ENCODE results near the gene ELMO1.

Gene ELMO1

DNA sequence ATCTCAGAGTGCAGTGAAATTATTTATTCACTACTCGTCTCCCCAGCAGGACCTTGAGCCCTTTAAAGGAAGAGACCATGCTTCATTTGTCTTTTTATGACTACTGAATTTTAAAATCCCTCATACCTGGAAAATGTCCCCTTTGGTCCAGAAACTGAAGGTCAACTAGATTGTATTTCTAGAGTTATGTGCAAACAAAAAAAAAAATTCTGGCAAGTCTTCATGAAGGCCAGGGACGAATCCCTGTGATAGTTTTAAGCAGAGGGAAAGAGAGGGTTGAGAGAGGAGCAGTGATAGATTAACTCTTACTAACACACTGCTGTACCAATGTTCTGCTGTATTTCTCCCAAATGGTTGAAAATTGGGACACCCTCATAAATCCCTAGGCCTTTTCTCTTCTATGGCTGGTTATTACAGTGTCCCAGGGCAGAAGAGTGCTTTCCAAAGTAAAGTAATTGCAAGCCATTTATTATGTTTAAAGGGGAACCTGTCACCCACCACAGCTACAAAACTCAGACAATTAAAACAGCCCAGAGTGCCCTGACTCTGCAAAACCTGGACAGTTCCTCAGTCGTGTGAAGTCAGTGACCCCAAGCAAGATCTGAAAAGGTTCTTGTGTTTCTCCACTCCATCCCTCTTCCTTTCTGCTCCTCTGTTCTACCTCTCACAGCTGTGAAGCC, 541.6 kb downstream of the ELMO1 start:
- DNase-seq (ENCODE audit: low read depth), result no peak

DNA sequence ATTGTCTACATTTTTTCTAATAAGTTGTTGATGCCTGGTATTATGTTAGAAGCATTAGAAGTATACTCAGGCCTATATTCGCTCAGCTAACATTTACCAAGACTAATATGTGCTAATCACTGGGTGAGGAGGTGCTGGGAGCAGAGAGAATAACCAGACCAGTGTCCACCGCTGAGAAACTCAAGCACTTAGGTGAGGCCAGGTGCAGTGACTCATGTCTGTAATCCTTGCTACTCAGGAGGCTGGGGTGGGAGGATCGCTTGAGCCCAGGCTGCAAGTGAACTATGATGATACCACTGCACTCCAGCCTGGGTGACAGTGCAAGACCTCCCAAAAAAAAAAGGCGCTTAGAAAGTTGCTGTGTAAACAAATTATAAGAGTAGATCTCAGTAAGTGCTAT, 542.2 kb downstream of the ELMO1 start:
- DNase-seq (ENCODE audit: low read depth), result no peak

DNA sequence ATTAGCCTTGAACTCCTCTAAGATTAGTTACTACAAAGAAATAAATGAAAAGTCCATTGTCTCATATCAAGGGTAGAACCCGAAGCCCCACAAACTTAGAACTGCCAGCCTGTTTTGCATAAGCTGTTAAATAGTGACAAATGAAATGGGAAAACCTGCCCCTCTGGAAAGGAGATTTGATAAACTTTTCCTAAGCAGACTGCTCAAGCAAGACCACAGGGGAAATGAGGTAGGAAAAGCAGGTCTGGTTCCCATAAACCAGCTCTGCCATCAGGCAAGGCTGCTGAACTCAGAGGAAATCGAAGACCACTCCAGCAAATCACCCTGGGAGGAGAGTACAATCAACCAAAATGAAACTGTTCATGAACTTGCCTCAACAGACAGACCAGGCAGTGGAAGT, 542.8 kb downstream of the ELMO1 start:
- DNase-seq (ENCODE audit: low read depth), result no peak

DNA sequence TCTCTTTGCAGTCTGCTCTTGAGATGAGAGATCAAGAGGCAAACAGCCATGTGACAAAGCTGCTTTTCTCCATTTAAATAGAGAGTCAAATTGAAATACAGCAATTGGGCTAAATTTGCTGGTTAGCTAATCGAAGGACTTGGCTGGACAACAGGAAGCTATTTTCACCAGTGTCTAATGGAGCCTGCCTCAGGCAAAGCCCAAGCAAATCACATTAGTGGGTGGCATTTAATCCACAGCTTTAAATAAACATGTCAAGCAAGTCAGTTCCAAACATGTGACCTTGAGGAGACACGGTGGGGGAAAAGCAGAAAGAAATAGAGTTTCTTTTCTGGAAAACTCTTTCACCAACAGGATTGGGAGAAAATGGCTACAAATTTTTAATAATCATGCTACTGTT, 543.9 kb downstream of the ELMO1 start:
- no peak for DNase-seq (ENCODE audit: low read depth)

DNA sequence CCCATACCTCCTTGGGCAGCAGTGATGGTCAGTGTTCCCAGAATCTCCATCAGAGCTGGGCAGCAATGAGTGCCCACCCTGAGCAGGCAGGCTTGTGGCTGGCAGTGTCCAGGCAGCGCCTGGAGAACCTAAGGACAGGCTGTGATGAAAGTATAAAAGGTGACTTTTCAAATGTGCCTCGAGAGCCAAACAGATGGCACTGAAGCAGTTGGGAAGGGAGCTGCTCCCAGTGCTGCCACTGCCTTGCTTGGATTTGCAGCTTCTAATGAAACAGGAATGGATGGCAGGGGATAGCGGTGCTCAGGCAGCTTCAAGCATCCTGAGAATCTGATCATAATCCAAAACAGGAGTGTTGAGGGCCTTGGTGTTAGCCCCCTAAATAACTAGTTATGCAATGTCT, 544.6 kb downstream of the ELMO1 start:
- no peak for DNase-seq (ENCODE audit: low read depth)

DNA sequence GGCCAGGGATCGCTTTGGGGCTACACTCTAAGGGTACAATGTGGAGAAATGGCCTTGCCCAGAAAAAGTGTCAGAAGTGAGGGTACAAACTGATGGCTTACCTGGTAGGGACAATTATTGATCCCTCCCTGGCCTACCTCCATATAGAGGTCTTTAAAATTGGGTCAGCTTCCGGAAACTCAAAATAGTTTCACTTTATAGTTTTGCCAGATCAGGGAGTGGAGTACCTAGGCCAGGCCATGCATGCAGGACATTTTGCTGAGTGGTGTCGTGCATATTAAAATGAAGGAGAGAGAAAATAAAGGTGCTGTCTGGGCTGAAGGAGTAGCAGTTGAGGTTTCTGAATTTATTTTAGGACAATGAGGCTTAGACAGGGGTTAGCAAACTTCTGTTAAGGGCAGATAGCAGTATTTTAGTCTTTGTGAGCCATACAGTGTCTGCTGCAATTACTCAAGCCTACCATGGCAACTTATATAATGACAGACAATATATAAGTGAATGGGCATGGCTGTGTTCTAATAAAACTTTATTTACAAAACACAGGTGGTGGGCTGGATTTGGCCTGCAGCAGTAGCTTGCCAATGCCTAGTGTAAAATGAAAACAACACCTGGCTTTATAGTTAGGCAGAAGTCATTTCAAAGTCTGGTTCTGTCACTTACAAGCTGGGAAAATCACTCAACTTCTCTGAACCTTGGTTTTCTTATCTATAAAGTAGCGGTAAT, 547.5 kb downstream of the ELMO1 start:
- no peak for DNase-seq (ENCODE audit: low read depth)

DNA sequence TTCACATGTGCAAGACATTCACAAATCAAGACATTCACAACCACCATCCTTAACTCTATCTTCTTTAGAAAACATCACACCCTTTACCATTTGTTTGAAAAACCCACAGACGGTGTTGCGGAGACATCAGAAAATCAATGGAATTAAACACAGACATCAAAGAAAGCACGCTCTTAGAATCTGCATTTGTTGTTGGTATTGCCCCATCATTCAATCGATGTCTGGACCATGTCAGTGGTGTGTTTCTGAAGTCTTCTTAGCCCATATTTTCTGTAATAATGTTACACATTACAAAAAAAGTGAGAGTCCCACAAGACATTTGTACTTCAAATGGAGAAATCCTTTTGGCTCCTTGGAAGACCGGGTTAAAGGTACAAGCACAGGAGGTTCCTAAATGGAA, 550.5 kb downstream of the ELMO1 start:
- no peak for DNase-seq (ENCODE audit: low read depth)

DNA sequence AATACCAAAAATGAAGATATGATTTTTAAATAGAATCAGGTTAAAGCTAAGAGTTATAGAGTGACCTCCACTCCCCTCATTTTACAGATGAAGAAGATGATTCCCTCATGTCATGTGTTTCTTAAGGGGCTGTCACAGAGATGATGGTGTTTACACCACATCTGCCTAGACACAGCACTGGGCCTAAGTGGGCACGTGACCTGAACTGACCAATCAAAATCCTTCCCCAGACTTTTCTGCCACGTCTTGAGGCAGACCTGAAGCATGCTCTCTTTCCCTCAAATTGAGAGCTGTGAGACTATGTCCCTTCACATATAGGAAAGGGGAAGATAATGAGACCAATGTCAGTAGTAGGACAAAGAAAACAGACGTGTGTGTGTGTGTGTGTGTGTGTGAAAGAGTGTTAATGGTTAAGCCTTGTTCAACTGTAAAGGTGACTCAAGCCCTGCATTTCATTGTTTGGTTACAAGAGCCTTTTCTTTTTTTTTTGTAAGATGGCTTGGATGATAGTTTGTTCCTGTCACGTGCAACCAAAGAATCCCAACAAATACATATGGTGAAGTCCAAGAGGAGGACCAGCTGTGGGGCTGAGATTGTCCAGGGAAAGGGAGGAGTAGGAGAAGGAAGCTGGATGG, 551.6 kb downstream of the ELMO1 start:
- no peak for DNase-seq (ENCODE audit: low read depth)

DNA sequence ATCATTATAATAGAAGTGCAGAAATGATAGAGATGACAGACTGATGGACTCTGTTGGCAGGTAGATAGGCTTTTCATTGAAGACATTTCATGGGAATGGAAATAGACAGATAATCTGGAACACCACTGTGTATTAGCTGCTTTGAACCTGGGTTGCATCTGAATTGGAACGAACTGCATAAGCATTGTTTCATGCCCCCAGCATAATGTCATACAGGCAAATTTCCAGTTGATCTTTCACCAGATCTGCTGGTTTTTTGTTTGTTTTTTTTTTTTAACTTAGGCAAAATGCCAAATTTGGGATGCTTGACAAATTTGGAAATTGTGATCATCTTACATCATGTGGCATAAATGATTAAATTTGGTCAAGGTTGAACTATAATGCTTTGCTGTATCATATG, 552.2 kb downstream of the ELMO1 start:
- no peak for DNase-seq (ENCODE audit: low read depth)

DNA sequence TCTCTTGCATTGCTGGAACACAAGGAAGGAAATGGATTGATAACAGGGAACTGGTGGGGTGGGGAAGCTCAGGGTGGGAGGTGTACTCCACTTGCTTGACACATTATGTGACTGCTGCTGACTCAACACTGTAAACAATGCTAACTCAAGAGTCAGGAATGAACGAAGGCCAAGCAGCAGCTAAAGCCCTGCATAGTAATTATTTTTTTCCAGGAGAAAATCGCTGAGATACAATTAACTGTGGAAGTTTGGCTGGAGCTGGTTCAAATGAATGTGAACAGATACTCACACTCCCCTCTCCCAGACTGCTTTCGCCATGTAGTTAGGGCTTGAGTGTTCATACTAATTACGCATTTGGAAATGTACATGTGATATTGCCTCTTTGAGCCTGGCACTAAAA, 553.5 kb downstream of the ELMO1 start:
- no peak for DNase-seq (ENCODE audit: low read depth)

DNA sequence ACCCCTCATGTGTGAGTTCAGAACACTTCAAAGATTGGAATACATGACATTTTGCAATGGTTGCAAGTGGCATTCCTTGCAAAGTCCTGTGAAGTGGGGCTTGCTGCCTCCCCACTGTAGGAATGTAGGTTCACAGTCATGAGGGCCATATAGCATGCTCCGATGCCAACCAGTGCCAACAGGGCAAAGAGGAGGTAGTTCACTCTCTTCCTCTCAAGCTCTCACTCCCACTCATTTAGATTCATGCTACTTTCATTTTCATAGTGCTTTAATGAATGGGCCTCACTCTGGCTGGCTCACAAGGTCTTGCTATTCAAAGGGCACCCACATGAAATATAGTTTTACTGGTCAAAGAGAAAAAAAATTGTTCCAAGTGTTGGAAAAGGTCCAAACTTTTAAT, 554.5 kb downstream of the ELMO1 start:
- no peak for DNase-seq (ENCODE audit: low read depth)

DNA sequence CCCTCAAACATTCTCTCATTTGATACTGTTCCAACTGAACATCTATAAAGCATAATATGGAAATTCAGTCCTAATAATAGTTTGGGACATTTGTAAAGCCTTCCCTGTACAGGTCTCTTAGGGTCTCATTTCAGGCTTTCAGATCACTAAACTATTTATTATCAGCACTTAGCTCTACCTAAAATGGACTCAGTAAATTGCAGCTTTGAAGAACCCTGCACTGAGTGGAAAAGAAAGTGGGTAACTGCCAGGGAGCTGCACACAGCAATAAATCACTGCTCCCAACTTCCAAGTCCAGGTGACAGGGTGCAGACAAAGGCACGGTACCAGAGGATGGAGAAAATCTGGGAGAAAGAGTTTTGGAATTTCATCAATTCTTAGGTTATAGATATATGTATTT, 559.5 kb downstream of the ELMO1 start:
- DNase-seq (ENCODE audit: low read depth), result no peak

DNA sequence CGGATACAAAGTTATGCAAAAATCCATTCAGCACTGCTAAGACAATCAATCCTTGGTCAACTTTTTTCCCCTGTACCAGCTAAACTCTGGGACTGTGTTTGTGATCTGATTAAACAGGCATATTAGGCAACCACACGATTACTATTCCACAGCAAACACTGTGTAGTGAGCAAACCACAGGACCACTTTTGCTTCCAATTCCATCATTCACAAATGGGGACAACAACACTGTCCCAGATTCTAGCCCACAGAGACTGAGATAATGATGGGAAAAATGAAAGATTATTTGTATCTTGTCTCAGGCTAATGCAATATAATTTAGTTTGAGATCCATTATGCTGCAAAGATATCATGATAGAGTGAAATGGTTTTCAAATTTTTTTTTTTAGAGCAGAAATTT, 560.7 kb downstream of the ELMO1 start:
- DNase-seq (ENCODE audit: low read depth), result no peak

DNA sequence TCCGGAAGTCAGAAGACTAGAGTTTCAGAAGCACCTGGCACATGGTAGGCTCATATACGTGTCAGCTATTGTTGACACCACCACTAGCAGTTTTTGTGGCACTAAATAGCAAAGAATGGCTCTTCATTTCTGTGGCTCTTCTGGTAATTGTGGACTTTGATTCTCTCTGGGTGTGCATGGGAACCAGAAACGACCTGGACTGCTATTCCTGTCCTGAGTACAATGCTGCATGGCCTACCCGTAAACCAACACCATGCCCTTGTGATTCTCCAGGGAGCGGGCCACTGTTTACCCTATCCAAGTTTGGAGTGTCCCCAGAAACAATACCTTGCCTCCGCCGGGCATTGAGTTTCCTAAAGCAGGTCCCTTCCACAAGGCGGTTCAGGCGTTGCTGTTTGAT, 561.4 kb downstream of the ELMO1 start:
- DNase-seq (ENCODE audit: low read depth), result no peak

DNA sequence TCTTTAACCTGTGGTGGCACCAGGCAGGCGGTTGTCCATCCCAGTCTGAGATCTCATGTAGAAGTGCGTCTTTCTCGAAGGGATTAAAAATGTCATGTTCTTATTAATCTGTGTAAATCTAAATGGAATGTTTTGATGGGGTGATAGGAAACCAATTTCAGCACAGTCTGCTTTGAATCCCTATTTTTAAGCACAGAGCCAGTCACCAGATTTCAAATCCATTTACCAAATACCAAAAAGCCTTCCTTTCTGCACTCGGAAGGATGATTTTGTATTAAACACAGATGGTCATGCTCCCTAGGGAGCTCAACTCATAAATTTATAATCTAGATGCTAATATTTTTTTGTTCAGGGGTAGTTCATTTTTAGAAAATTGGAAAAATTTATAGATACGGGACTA, 563.8 kb downstream of the ELMO1 start:
- DNase-seq (ENCODE audit: low read depth), result no peak

DNA sequence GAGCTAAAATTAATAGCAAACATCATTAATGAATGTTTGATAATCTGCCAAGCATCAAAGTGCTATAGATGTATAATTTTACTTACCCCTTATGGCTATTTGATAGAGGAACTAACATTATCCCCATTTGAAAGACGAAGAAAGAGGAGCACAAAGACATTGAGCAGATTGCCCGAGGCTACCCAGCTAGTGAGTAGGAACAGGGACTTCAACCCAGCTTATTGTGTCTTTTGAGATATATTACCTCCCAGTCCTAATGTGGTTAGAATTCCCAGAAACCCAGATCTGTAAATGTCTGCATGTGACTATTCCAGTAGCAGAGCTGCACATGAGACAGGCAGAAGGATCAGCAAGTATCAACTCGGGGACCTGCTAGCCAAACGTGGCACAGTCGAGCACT, 564.3 kb downstream of the ELMO1 start:
- DNase-seq (ENCODE audit: low read depth), result no peak

DNA sequence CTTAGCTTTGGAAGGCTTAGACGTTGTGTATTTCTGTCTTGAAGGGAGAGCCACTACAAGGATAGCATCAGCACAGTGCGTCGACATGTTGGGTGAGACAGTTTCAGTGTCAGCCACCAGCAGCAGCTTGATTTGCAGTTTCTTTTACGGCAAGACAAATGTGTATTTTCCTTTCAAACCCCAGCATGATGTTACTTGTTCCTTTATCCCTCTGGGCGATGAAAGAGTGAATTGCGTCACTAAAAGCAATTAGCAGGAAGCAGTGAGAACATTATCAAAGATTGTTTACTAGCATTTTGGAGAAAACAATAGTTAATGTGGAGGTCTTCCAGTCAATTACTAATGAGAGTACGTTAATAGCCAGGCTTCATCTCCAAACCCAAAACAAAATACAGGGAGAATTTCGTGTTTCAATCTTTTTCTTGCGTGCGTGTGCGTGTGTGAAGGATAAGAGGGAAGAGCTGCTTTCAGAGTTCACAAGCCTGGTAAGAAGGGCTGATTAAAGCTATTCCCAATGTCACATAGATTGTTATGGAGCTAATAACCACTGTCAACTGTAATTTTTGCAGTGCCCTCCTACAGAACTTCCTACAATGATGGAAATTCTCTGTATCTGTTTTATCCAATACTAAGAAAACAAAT, 567.3 kb downstream of the ELMO1 start:
- DNase-seq (ENCODE audit: low read depth), result no peak

DNA sequence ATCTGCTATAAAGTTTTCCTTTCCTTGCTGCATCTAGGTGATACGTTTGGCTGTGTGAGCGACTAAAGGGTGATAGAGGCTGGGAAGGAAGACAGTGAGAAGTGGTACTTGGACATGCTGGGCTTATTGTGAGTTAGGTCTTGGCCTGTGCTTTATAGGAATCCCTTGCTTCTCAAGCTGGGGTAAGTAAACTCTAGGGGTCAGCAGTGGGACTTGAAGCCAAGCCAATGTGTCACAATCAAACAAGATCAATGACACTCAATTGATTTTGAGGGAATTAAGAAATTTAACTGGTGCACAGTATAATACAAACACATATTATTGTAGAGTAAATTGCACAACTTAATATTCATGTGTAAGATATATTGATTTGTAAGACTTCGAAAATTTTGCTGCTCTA, 568.6 kb downstream of the ELMO1 start:
- DNase-seq (ENCODE audit: low read depth), result no peak

DNA sequence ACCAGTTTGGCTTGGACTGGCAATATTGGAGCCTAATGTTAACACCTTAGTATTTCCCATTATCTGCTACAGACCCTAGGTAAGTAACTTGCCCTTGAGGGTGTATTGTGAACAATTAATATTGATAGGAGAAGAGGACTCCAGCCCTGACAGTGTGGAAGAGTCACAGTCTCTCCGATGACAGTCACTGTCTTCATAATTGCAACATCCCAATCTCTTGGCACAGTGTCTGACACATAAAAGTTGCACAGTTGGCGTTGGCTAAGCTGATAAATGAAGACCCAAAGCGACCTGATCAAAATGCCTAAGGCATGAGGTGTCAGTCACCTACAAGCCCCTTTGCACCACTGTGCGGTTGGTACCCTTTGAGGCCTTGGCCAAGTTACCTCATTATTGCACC, 569.6 kb downstream of the ELMO1 start:
- no peak for DNase-seq (ENCODE audit: low read depth)

DNA sequence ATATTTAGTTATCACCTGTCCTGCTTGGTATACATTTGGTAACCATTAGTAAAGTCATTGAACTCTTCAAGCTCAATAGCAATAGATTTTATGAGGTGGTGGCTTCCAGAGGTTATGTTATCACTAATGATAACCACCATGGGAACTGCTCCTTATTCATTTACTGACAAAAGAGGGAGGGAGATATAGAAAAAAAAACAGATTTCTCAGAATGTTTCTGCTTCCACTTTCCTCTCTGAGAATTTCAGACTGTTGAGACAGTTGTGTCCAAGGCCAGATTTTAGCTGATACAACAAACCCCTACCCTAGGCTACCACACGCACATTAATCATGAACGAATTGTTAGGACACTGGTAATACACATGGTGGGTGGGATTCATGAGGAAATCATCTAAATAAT, 570.4 kb downstream of the ELMO1 start:
- DNase-seq (ENCODE audit: low read depth), result no peak

DNA sequence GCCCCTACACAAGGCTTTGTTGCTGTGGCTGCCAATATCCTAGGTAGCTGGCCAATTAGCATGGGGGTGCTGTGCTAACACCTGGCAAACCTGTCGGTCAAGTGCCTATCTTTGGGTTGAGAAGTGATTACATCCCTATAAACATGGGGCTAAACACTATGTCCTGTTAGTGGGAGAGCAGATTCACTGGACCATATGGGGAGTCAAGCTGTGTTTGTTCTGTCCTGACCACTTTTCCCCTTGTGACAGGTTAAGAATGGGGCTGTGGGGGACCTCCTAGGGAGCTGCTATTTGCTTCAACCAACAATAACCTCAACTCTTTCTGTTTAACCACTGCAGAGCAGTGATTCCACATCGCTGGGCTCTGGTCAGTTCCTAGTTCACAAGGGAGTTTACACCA, 572.9 kb downstream of the ELMO1 start:
- DNase-seq (ENCODE audit: low read depth), result no peak

DNA sequence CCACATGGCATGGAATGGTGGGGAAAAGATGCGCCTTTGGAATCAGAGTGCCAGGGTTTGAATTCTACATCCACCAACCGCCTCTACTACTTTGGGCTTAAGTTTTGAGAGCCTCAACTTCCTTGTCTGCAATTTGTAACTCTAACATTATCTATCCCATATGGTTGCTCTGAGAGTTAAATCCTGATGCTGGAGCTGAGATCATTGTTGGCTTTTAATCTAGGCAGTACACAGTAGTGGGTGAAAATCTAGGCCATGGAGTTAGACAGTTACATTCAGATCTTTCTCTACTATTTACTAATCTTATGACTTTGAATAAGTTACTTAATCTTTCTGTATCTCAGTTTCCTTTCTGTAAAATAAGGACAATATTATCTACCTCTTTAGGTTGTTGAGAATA, 574.6 kb downstream of the ELMO1 start:
- DNase-seq (ENCODE audit: low read depth), result no peak

DNA sequence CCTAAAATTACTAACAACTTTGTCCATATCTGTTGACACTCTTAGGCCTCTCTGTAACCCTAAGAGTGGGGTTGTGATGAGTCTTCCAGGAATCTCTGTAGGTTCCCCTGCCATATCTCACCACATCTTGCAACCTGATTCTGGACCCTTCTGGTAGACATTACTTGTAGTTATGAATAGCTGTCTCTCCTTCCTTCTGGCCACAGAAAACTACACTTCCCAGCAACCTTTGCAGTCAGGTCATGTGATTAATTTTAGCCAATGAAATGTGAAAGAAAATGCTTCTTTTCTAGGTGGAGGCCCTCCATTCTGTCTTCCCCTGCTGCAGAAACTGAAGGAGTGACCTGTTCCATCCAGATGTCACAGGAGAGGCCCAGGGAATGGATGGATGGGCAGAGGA, 576.8 kb downstream of the ELMO1 start:
- no peak for DNase-seq (ENCODE audit: low read depth)

Measured in stimulated activated CD8-positive, alpha-beta memory T cell treated with anti-CD3 and anti-CD28 coated beads, Interleukin-15, amount 100 ng/mL, for 24 hours (primary cell).